PC-3 (cell line): Measurements from ENCODE around the gene TFE3. TPM values are rescaled to one million over a fixed set of nuclear protein-coding genes. Genes with fewer than 3 reads are reported as not detected.

ENCODE experiments used
- ATAC-seq: fragments of 200-7000 bp; cut with Tn5 transposase; 2 replicates; pipeline ENCODE4 v1.9.1; 2020; ENCODE audit warnings: mild to moderate bottlenecking, moderate library complexity
- Bru-seq: library from RNA; stranded (reverse); fragments of 400-500 nt; gene quantifications from one replicate; lab custom pipeline; 2021; lab: Mats Ljungman, UMichigan
- BruChase-seq, 2 experiments: library from RNA; stranded (reverse); fragments of 400-500 nt; gene quantifications; one replicate each; lab custom pipeline; 2021; lab: Mats Ljungman, UMichigan
- BruUV-seq: library from RNA; stranded (reverse); fragments of 400-500 nt; replicated peaks from 2 replicates; lab custom pipeline; 2021; lab: Mats Ljungman, UMichigan
- CTCF ChIA-PET: fragments of 300-600 bp; sonication (Branson Sonifier 250); formaldehyde crosslinking; loops from one replicate; lab custom pipeline; 2022; ENCODE audit warnings: antibody characterized with exemption; lab: Charles Lee
- POLR2A ChIA-PET: fragments of 300-600 bp; sonication (Branson Sonifier 250); formaldehyde crosslinking; loops from one replicate; lab custom pipeline; 2022; ENCODE audit warnings: antibody characterized with exemption; ENCODE audit not compliant: unreplicated experiment; lab: Charles Lee
- DNase-seq: peaks from one replicate; pipeline ENCODE4 v3.0.0-alpha.2; 2015
- H2AFZ ChIP-seq: fragments of 300-600 bp; sonication (generic); 2 replicates; pipeline ENCODE4 v1.6.0; 2016; ENCODE audit warnings: antibody characterized with exemption, low read length
- H3F3A ChIP-seq: fragments of 300-600 bp; sonication (generic); one replicate; pipeline ENCODE4 v1.6.0; 2017; ENCODE audit warnings: antibody characterized with exemption, low read length, control low read depth, mild to moderate bottlenecking; ENCODE audit not compliant: unreplicated experiment
- H3K27ac ChIP-seq: fragments of 300-600 bp; sonication (generic); 2 replicates; pipeline ENCODE4 v1.5.1; 2016; ENCODE audit warnings: mild to moderate bottlenecking, low read length
- H3K27me3 ChIP-seq: fragments of 300-600 bp; sonication (generic); 2 replicates; pipeline ENCODE4 v1.6.1; 2016; ENCODE audit warnings: low read length, mixed read lengths
- H3K36me3 ChIP-seq: fragments of 300-600 bp; sonication (generic); 2 replicates; pipeline ENCODE4 v1.6.1; 2016; ENCODE audit warnings: low read depth, mixed run types, low read length, mixed read lengths
- H3K4me1 ChIP-seq: fragments of 300-600 bp; sonication (generic); 2 replicates; pipeline ENCODE4 v1.5.1; 2016; ENCODE audit warnings: low read length; ENCODE audit not compliant: insufficient read depth
- H3K4me2 ChIP-seq: fragments of 300-600 bp; sonication (generic); 2 replicates; pipeline ENCODE4 v1.6.0; 2016; ENCODE audit warnings: low read length
- H3K4me3 ChIP-seq: fragments of 300-600 bp; sonication (generic); 2 replicates; pipeline ENCODE4 v1.5.1; 2016; ENCODE audit warnings: mild to moderate bottlenecking, low read length, mixed read lengths
- H3K79me2 ChIP-seq: fragments of 300-600 bp; sonication (generic); 2 replicates; pipeline ENCODE4 v1.6.1; 2017; ENCODE audit warnings: low read length, mixed read lengths
- H3K9ac ChIP-seq: fragments of 300-600 bp; sonication (generic); 2 replicates; pipeline ENCODE4 v1.6.0; 2016; ENCODE audit warnings: mild to moderate bottlenecking, low read length
- H3K9me2 ChIP-seq: fragments of 300-600 bp; sonication (generic); replicated peaks from 2 replicates; pipeline ENCODE4 v1.6.1; 2016; ENCODE audit warnings: mixed run types, low read length, mixed read lengths
- H3K9me3 ChIP-seq: fragments of 300-600 bp; sonication (generic); 2 replicates; pipeline ENCODE4 v1.6.1; 2016; ENCODE audit warnings: low read length, mixed read lengths
- H4K20me1 ChIP-seq: fragments of 300-600 bp; sonication (generic); 2 replicates; pipeline ENCODE4 v1.6.1; 2016; ENCODE audit warnings: low read length, mixed read lengths
- EZH2 ChIP-seq: fragments of 300-600 bp; sonication (generic); IDR thresholded peaks from one replicate; pipeline ENCODE4 v1.6.1; 2017; ENCODE audit warnings: antibody characterized with exemption, mild to moderate bottlenecking, low read length; ENCODE audit not compliant: unreplicated experiment
- EZH2phosphoT487 ChIP-seq: fragments of 300-600 bp; sonication (generic); IDR thresholded peaks from 2 replicates; pipeline ENCODE4 v1.6.1; 2018; ENCODE audit warnings: mild to moderate bottlenecking, antibody characterized with exemption, low read length, borderline replicate concordance
- intact Hi-C: fragments of 100-400 bp; cut with micrococcal nuclease; formaldehyde crosslinking; loops from 2 replicates; pipeline ENCODE4 v1.9.0; 2023
- long read RNA-seq: library from polyadenylated mRNA; unstranded; transcript quantifications from one replicate; pipeline ENCODE4 v2.0.0, GENCODE V29; 2021; ENCODE audit not compliant: unreplicated experiment
- total RNA-seq: library from RNA; depleted of rRNA; stranded (reverse); fragments of >200 nt; gene quantifications from 2 replicates; pipeline ENCODE4 v1.2.3, GENCODE V29; 2014; rRNA removed
- TF ChIP-seq, protein P1 (sequence below): fragments of 300-600 bp; sonication (generic); conservative IDR thresholded peaks from 2 replicates; pipeline ENCODE4 v1.5.1; 2017; ENCODE audit warnings: antibody characterized with exemption, low read depth, mild to moderate bottlenecking, low read length

The TFE3 gene, protein sequence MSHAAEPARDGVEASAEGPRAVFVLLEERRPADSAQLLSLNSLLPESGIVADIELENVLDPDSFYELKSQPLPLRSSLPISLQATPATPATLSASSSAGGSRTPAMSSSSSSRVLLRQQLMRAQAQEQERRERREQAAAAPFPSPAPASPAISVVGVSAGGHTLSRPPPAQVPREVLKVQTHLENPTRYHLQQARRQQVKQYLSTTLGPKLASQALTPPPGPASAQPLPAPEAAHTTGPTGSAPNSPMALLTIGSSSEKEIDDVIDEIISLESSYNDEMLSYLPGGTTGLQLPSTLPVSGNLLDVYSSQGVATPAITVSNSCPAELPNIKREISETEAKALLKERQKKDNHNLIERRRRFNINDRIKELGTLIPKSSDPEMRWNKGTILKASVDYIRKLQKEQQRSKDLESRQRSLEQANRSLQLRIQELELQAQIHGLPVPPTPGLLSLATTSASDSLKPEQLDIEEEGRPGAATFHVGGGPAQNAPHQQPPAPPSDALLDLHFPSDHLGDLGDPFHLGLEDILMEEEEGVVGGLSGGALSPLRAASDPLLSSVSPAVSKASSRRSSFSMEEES
- total RNA-seq (46.9 and 56.9 TPM in 2 replicates), Bru-seq, nascent RNA (percentile 75 among the genes with signal in this experiment), BruChase-seq, experiment 1, labeled RNA remaining after a 6-hour chase (percentile 93 among the genes with signal in this experiment), BruChase-seq, experiment 2, labeled RNA remaining after a 2-hour chase (percentile 83 among the genes with signal in this experiment)
- long read RNA-seq, transcript TFE3-204 (10 exons, 3,279 nt), result minor isoform, 20 of 121 reads
- long read RNA-seq, transcript TFE3-201 (10 exons, 3,415 nt), result major isoform, 44 of 121 reads
- long read RNA-seq, partial matches to known transcripts, result 26 of 121 reads
- long read RNA-seq, other reads (novel, unspliced or antisense), result 28 of 121 reads

DNA sequence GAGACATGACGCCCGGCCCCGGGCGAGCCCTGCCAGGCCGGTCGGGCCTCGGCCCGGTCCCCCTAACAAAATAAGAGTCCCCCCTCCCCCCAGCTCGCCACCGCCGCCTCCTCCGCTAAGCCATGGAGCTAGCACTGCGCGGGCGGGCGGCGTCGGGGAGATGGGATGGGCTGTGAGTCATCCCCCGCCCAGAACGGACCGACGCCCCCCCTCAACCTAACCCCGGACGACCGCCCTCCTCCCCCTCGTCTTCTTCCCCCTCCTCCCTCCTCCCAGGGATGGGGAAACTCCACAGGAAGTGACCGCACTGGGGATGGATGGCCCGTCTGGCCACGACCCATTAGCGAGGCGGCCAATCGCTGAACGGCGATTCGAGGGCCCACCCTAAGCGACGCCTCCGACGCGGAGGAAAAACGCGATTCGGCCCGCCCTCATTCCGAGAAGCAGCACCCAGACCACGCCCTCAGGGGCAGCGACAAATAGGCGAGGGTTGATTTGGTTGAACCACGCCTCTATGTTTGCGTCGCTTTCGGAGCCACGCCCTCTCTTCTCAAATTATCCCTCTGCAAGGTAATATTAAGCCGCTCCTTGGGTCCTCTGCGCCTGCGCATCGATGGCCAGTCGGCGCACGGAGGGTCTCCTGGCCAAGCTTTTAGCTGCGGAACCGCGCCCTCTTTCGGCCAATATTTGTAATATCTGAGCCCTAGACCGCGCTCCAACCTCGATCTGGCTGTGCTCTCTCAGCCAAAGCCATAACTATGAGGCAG lies at the start of gene TFE3:
Gene TFE3, minus strand, starts transcription at position 138 of the 767 bp plus-strand sequence. Its CDS starts 131 bp downstream, at position 7.
- H3K27ac ChIP-seq, result peak within 1 kb of the TSS; percentile 65
- intact Hi-C loops, result loop anchor here (1.0 to 5.0 kb wide), 6 partner anchors 41 to 146 kb away; partner anchors contain the start of genes GRIPAP1, MAGIX, PQBP1 and TIMM17B
- peak within 1 kb of the TSS; percentile 91 for H3K9ac ChIP-seq
- peaks cover 34% of the 10 kb centered on the region for H3K4me1 ChIP-seq
- no TSS peak for BruUV-seq
- POLR2A ChIA-PET, result interaction anchor here (0.6 to 0.9 kb wide), 4 partner anchors 42 to 306 kb away, joined by 3 to 12 read pairs (median 4); partner anchors contain the start of gene GRIPAP1
- peak within 1 kb of the TSS; percentile 96 for H3K4me3 ChIP-seq
- no peaks in the 10 kb centered on the region for H3K27me3 ChIP-seq
- peak within 1 kb of the TSS; percentile 91 for H3K4me2 ChIP-seq
- no peaks in the 10 kb centered on the region for H4K20me1 ChIP-seq
- peaks cover 41% of the 10 kb centered on the region for H3K79me2 ChIP-seq
- no peaks in the 10 kb centered on the region for H3K9me2 ChIP-seq
- H3K9me3 ChIP-seq, result no peaks in the 10 kb centered on the region
- H2AFZ ChIP-seq, result peak within 1 kb of the TSS; percentile 86
- no peaks in the 10 kb centered on the region for H3F3A ChIP-seq
- TF ChIP-seq EZH2phosphoT487 (no peak), EZH2 (no peak)
- TF ChIP-seq, protein P1, sequence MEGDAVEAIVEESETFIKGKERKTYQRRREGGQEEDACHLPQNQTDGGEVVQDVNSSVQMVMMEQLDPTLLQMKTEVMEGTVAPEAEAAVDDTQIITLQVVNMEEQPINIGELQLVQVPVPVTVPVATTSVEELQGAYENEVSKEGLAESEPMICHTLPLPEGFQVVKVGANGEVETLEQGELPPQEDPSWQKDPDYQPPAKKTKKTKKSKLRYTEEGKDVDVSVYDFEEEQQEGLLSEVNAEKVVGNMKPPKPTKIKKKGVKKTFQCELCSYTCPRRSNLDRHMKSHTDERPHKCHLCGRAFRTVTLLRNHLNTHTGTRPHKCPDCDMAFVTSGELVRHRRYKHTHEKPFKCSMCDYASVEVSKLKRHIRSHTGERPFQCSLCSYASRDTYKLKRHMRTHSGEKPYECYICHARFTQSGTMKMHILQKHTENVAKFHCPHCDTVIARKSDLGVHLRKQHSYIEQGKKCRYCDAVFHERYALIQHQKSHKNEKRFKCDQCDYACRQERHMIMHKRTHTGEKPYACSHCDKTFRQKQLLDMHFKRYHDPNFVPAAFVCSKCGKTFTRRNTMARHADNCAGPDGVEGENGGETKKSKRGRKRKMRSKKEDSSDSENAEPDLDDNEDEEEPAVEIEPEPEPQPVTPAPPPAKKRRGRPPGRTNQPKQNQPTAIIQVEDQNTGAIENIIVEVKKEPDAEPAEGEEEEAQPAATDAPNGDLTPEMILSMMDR, result peak; percentile 68
- ATAC-seq (peak; percentile 78), DNase-seq (peak; percentile 99)
- CTCF ChIA-PET, result interaction anchor here (0.6 to 0.7 kb wide), 3 partner anchors 41 to 152 kb away, joined by 4 to 7 read pairs (median 5); partner anchors contain the start of gene GRIPAP1
- H3K36me3 ChIP-seq, result peaks cover 4% of the 10 kb centered on the region; the same call in 1 of the 2 replicates

DNA sequence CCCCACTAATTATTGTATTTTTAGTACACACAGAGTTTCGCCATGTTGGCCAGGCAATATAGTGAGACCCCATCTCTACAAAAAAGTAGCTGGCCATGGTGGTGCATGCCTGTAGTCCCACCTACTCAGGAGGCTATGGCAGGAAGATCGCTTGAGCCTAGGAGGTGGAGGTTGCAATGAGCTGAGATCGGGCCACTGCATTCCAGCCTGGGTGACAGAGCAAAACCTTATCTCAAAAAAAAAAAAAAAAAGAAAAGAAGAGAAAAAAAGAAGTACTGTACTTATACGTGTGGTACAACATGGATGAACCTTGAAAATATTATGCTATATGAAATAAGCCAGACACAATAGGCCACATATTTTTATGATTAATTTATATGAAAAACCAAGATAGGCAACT lies 46.4 kb upstream of the TFE3 start:
- Histone ChIP-seq H3K27ac (no peak overlapping the region), H3K79me2 (no peaks in the 10 kb centered on the region), H3K4me1 (no peaks in the 10 kb centered on the region), H3K4me2 (no peak overlapping the region), H3K36me3 (no peaks in the 10 kb centered on the region), H3K9me3 (no peaks in the 10 kb centered on the region), H3F3A (no peaks in the 10 kb centered on the region), H2AFZ (no peak overlapping the region), H3K4me3 (no peak overlapping the region), H3K27me3 (no peaks in the 10 kb centered on the region), H4K20me1 (no peaks in the 10 kb centered on the region), H3K9ac (no peak overlapping the region), H3K9me2 (no peaks in the 10 kb centered on the region)
- TF ChIP-seq EZH2phosphoT487 (no peak), EZH2 (no peak)
- TF ChIP-seq, protein P1, result no peak
- no peak for DNase-seq
- intact Hi-C loops, result no loop called here
- ATAC-seq, result no peak
- BruUV-seq, result no TSS peak
- CTCF ChIA-PET, result no interaction called here
- POLR2A ChIA-PET, result no interaction called here
